HL-60 (cell line): Measurements from ENCODE around the gene ZSCAN20.

Experiments
- DNase-seq, 2 experiments: peaks; one replicate each; pipeline ENCODE4 v3.0.0-alpha.2; 2010 to 2020; ENCODE audit warnings: low read depth in 1 of 2, low spot score in 1 of 2
- H3K27ac ChIP-seq: fragments of 250-450 bp; sonication (Bioruptor Pico); replicated peaks from 2 replicates; pipeline ENCODE4 v1.5.1; 2020; ENCODE audit warnings: mild to moderate bottlenecking, moderate library complexity
- H3K27me3 ChIP-seq: fragments of 250-450 bp; sonication (Bioruptor Pico); 2 replicates; pipeline ENCODE4 v1.5.1; 2021; ENCODE audit warnings: mild to moderate bottlenecking, moderate library complexity; ENCODE audit not compliant: insufficient read depth, poor library complexity, severe bottlenecking
- H3K4me3 ChIP-seq: replicated peaks from 2 replicates; pipeline ENCODE4 v1.5.1; 2011; ENCODE audit warnings: mild to moderate bottlenecking, control low read depth, low read length; ENCODE audit not compliant: insufficient read depth
- GABPA ChIP-seq: IDR thresholded peaks from 2 replicates; pipeline ENCODE4 v1.6.1; 2012; ENCODE audit warnings: low read depth
- POLR2AphosphoS5 ChIP-seq: IDR thresholded peaks from 2 replicates; pipeline ENCODE4 v1.6.1; 2012; ENCODE audit warnings: low read depth
- SPI1 ChIP-seq: IDR thresholded peaks from 2 replicates; pipeline ENCODE4 v1.6.1; 2012; ENCODE audit warnings: low read depth, mild to moderate bottlenecking, borderline replicate concordance
- TF ChIP-seq, protein P1 (sequence below): IDR thresholded peaks from 2 replicates; pipeline ENCODE4 v1.6.1; 2012; ENCODE audit warnings: low read depth; ENCODE audit not compliant: insufficient replicate concordance
- TF ChIP-seq, protein P2 (sequence below): IDR thresholded peaks from one replicate; pipeline ENCODE4 v1.5.1; 2011; ENCODE audit warnings: low read length, control low read depth, inconsistent platforms; ENCODE audit not compliant: insufficient read depth

Gene ZSCAN20

DNA sequence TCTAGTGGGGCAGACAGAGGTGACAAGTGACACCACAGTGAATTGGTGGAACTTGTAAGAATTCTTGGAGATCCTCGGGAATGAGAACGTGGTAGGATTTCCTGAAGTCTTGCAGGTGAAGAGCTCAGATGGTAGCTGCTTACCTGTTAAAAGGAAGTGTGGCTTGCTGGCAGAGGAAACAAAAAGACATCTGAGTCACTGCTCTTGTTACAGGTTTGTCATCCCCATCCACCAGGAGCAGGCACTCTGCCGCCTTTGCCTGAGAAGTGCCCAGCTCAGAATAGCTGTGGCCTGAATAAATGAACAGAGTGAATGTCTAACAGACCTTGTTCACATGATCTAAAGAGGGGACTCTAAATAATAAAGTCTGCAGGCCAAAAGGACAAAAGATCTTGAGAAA lies 12.3 kb upstream of the ZSCAN20 start:
- no peak for DNase-seq

DNA sequence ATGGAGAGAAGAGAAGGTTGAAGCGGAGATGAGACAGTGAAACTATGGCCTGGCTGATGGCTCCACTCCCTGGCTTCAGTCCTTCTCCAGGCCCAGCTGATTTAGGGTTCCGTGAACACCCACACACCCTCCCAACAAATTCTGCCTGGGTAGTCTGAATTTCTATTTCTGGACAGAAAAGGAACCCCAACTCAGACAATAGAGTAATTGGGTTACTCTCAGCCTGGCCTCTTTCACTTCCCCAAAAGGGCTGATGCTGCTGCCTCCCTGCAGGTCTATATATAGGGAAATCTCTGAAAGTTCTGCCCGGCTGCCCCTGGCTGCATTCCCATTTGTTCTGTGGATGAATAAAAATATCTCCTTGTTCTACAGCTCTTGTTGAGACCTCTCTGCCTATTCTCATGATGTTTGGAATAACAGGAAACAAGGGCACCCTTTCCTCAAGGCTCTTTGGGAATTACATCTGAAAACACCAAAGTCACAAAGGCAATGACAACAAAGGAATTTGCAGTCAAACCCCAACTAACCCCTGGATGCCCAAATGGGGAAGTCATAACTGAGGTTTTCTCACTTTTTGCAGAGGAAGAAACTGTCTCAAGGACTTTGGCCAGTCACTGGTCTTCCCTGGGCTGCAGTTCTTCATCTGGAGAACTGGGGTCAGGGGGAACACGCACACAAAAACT lies 11.4 kb upstream of the ZSCAN20 start:
- TF ChIP-seq GABPA, result no peak
- TF ChIP-seq SPI1, result peak; percentile 85
- H3K4me3 ChIP-seq, result no peak overlapping the region
- H3K27ac ChIP-seq, result no peak overlapping the region
- H3K27me3 ChIP-seq, result no peaks in the 10 kb centered on the region
- DNase-seq, result peak; percentile 20 to 37

More for the DNA sequence above, 12.3 kb upstream of the ZSCAN20 start:
- H3K27ac ChIP-seq, result no peak overlapping the region
- no peaks in the 10 kb centered on the region for H3K27me3 ChIP-seq
- no peak overlapping the region for H3K4me3 ChIP-seq
- TF ChIP-seq, protein P1, sequence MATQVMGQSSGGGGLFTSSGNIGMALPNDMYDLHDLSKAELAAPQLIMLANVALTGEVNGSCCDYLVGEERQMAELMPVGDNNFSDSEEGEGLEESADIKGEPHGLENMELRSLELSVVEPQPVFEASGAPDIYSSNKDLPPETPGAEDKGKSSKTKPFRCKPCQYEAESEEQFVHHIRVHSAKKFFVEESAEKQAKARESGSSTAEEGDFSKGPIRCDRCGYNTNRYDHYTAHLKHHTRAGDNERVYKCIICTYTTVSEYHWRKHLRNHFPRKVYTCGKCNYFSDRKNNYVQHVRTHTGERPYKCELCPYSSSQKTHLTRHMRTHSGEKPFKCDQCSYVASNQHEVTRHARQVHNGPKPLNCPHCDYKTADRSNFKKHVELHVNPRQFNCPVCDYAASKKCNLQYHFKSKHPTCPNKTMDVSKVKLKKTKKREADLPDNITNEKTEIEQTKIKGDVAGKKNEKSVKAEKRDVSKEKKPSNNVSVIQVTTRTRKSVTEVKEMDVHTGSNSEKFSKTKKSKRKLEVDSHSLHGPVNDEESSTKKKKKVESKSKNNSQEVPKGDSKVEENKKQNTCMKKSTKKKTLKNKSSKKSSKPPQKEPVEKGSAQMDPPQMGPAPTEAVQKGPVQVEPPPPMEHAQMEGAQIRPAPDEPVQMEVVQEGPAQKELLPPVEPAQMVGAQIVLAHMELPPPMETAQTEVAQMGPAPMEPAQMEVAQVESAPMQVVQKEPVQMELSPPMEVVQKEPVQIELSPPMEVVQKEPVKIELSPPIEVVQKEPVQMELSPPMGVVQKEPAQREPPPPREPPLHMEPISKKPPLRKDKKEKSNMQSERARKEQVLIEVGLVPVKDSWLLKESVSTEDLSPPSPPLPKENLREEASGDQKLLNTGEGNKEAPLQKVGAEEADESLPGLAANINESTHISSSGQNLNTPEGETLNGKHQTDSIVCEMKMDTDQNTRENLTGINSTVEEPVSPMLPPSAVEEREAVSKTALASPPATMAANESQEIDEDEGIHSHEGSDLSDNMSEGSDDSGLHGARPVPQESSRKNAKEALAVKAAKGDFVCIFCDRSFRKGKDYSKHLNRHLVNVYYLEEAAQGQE, result no peak
- no peak for TF ChIP-seq POLR2AphosphoS5
- TF ChIP-seq, protein P2, sequence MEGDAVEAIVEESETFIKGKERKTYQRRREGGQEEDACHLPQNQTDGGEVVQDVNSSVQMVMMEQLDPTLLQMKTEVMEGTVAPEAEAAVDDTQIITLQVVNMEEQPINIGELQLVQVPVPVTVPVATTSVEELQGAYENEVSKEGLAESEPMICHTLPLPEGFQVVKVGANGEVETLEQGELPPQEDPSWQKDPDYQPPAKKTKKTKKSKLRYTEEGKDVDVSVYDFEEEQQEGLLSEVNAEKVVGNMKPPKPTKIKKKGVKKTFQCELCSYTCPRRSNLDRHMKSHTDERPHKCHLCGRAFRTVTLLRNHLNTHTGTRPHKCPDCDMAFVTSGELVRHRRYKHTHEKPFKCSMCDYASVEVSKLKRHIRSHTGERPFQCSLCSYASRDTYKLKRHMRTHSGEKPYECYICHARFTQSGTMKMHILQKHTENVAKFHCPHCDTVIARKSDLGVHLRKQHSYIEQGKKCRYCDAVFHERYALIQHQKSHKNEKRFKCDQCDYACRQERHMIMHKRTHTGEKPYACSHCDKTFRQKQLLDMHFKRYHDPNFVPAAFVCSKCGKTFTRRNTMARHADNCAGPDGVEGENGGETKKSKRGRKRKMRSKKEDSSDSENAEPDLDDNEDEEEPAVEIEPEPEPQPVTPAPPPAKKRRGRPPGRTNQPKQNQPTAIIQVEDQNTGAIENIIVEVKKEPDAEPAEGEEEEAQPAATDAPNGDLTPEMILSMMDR, result no peak
- TF ChIP-seq SPI1, result no peak
- no peak for TF ChIP-seq GABPA

DNA sequence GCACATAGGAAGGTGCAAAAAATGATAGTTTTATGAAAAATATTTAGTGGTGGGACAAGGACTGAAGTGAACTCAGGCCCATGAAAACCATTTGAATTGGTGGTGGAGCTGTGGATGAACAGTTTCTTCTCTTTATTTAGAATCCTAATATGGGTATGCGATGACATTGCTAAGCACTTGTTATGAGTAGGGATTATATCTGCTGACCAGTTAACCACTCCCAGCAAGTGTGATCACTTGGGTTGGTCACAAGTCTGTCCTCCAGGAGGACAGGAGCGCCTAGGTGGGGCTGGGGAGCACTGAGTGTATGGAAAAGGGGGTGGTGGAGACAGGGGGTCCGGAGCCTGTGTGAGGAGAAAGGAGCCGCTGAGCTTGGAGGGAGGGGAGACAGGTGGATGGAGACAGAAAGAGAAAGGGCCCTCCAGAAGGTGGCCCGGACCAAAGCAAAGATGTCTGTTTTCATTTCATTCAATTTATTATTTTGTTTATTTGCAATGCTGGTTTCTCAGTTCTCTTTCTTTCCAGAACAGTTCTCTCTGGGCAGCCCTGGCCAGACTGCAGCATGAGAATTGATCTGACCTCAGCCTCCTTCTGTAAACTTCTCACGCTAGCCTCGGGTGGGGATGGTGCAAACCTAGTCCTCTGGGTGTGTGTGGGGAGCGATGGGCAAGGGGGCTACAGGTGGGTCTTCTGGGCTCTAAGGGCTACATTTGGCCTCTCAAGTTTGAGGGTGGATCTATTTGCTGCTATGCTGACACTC lies 9.9 kb upstream of the ZSCAN20 start:
- no peak overlapping the region for H3K4me3 ChIP-seq
- no peak overlapping the region for H3K27ac ChIP-seq
- DNase-seq, result no peak
- no peaks in the 10 kb centered on the region for H3K27me3 ChIP-seq
- TF ChIP-seq POLR2AphosphoS5 (no peak), SPI1 (no peak), GABPA (no peak)
- TF ChIP-seq, protein P2, result no peak
- TF ChIP-seq, protein P1, result no peak

DNA sequence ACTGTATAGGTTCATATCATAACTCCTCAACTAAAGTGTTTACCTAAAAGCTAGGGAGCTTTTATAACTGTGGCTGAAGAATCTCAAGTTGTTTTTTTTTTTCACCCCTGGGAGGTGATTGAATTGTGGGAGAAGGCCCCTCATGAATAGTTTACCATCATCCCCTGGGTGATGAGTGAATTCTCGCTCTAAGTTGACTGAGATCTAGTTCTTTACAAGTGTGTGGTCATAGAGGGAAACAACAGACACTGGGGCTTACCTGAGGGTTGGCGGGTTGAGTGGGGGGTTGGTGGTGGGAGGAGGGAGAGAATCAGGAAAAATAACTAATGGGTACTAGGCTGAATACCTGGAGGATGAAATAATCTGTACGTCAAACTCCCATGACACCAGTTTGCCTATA lies 7.9 kb upstream of the ZSCAN20 start:
- Histone ChIP-seq H3K27ac (no peak overlapping the region), H3K27me3 (no peaks in the 10 kb centered on the region), H3K4me3 (no peak overlapping the region)
- TF ChIP-seq POLR2AphosphoS5 (no peak), SPI1 (no peak), GABPA (no peak)
- TF ChIP-seq, protein P1, result no peak
- TF ChIP-seq, protein P2, result no peak
- no peak for DNase-seq
